Measurements from ENCODE around the gene CNOT4. TPM values are rescaled to one million over a fixed set of nuclear protein-coding genes. Genes with fewer than 3 reads are reported as not detected.
A peak's percentile ranks its signal among the peaks of the same experiment; 100 is the strongest.
"Not testable (repeated sequence)": the region's sequence is repeated elsewhere in the genome, so short reads cannot be mapped to it uniquely, and the experiment has no call there.

CNOT4 gene
- total and polyA plus RNA-seq, 2 experiments from 2014 or later = 6.7 to 18.2 TPM

- Histone ChIP-seq H3K79me2 (ENCODE audit: insufficient read depth) (no peaks in the 10 kb centered on the region), H3K4me1 (ENCODE audit: insufficient read depth) (no peaks in the 10 kb centered on the region), H3K9ac (no peak overlapping the region), H3K4me2 (ENCODE audit: unreplicated experiment) (no peak overlapping the region), H2AFZ (no peak overlapping the region), H3K9me2 (ENCODE audit: insufficient read depth) (no peaks in the 10 kb centered on the region), H3K27ac (no peak overlapping the region), H3K36me3 (ENCODE audit: low read depth) (no peaks in the 10 kb centered on the region), H3K4me3 (no peak overlapping the region), H3K9me3 (ENCODE audit: low read depth) (no peaks in the 10 kb centered on the region), H4K20me1 (ENCODE audit: insufficient read depth) (no peaks in the 10 kb centered on the region), H3K27me3 (replicated peaks; ENCODE audit: insufficient read depth) (no peaks in the 10 kb centered on the region), H3F3A (ENCODE audit: insufficient read depth) (peaks cover 3% of the 10 kb centered on the region; the same call in 1 of the 2 replicates)
- WGBS, 2 experiments (ENCODE audit: low coverage in 1 of 2, low lambda C conversion rate in 2 of 2, missing lambda C conversion rate in 2 of 2) = 88 to 93% methylated on average over 4 of the region's 4 CpGs
- in situ Hi-C loops (cut with MboI) = no loop called here
- DNase-seq = no peak
- no peak for TF ChIP-seq EZH2phosphoT487 (IDR thresholded peaks at IDR 0.05; ENCODE audit: insufficient read depth, low read depth)
- no peak for TF ChIP-seq EZH2 (IDR thresholded peaks at IDR 0.05; ENCODE audit: insufficient read depth, poor library complexity, severe bottlenecking)
These were observed 154.4 kb downstream of the CNOT4 start for GRCh38 chr7:135355377-135356048.

GRCh38 chr7:135353832-135354231 lies 156.1 kb downstream of the CNOT4 start:
- peaks cover 3% of the 10 kb centered on the region; the same call in 1 of the 2 replicates for H3F3A ChIP-seq (ENCODE audit: insufficient read depth)
- 60 to 68% methylated on average over 3 of the region's 3 CpGs for WGBS, 2 experiments (ENCODE audit: low coverage in 1 of 2, low lambda C conversion rate in 2 of 2, missing lambda C conversion rate in 2 of 2)
- H4K20me1 ChIP-seq (ENCODE audit: insufficient read depth) = no peaks in the 10 kb centered on the region
- no peaks in the 10 kb centered on the region for H3K9me2 ChIP-seq (ENCODE audit: insufficient read depth)
- no peak overlapping the region for H3K9ac ChIP-seq
- peak; percentile 6 for DNase-seq
- no peak overlapping the region for H2AFZ ChIP-seq
- no peak overlapping the region for H3K27ac ChIP-seq
- H3K4me2 ChIP-seq (ENCODE audit: unreplicated experiment) = no peak overlapping the region
- H3K4me3 ChIP-seq = no peak overlapping the region
- H3K9me3 ChIP-seq (ENCODE audit: low read depth) = no peaks in the 10 kb centered on the region
- in situ Hi-C loops (cut with MboI) = no loop called here
- no peaks in the 10 kb centered on the region for H3K79me2 ChIP-seq (ENCODE audit: insufficient read depth)
- TF ChIP-seq EZH2 (IDR thresholded peaks at IDR 0.05; ENCODE audit: insufficient read depth, poor library complexity, severe bottlenecking) = no peak
- no peak for TF ChIP-seq EZH2phosphoT487 (IDR thresholded peaks at IDR 0.05; ENCODE audit: insufficient read depth, low read depth)
- no peaks in the 10 kb centered on the region for H3K27me3 ChIP-seq (replicated peaks; ENCODE audit: insufficient read depth)
- H3K36me3 ChIP-seq (ENCODE audit: low read depth) = no peaks in the 10 kb centered on the region
- H3K4me1 ChIP-seq (ENCODE audit: insufficient read depth) = no peaks in the 10 kb centered on the region

- Histone ChIP-seq H3K9ac (no peak overlapping the region), H3K79me2 (ENCODE audit: insufficient read depth) (no peaks in the 10 kb centered on the region), H2AFZ (no peak overlapping the region), H3K4me1 (ENCODE audit: insufficient read depth) (no peaks in the 10 kb centered on the region), H3K27ac (no peak overlapping the region), H3K4me2 (ENCODE audit: unreplicated experiment) (no peak overlapping the region), H3K9me3 (ENCODE audit: low read depth) (no peaks in the 10 kb centered on the region), H4K20me1 (ENCODE audit: insufficient read depth) (no peaks in the 10 kb centered on the region), H3K36me3 (ENCODE audit: low read depth) (no peaks in the 10 kb centered on the region), H3K9me2 (ENCODE audit: insufficient read depth) (no peaks in the 10 kb centered on the region), H3K27me3 (replicated peaks; ENCODE audit: insufficient read depth) (no peaks in the 10 kb centered on the region), H3F3A (ENCODE audit: insufficient read depth) (no peaks in the 10 kb centered on the region), H3K4me3 (no peak overlapping the region)
- TF ChIP-seq EZH2 (IDR thresholded peaks at IDR 0.05; ENCODE audit: insufficient read depth, poor library complexity, severe bottlenecking) = no peak
- no peak for TF ChIP-seq EZH2phosphoT487 (IDR thresholded peaks at IDR 0.05; ENCODE audit: insufficient read depth, low read depth)
- in situ Hi-C loops (cut with MboI) = no loop called here
- WGBS, 2 experiments (ENCODE audit: low coverage in 1 of 2, low lambda C conversion rate in 2 of 2, missing lambda C conversion rate in 2 of 2) = 70% methylated on average over 5 of the region's 5 CpGs
- DNase-seq = no peak
These were observed 157.6 kb downstream of the CNOT4 start for GRCh38 chr7:135352285-135352684.

GRCh38 chr7:135351070-135351469 lies 158.8 kb downstream of the CNOT4 start:
- H3K27ac ChIP-seq; H3K9me3 ChIP-seq (ENCODE audit: low read depth); H3K79me2 ChIP-seq (ENCODE audit: insufficient read depth); H3K4me3 ChIP-seq; H3K4me2 ChIP-seq (ENCODE audit: unreplicated experiment); DNase-seq; H3F3A ChIP-seq (ENCODE audit: insufficient read depth); H3K4me1 ChIP-seq (ENCODE audit: insufficient read depth); in situ Hi-C loops (cut with MboI); H3K27me3 ChIP-seq (replicated peaks; ENCODE audit: insufficient read depth); H3K9ac ChIP-seq; H2AFZ ChIP-seq; H3K9me2 ChIP-seq (ENCODE audit: insufficient read depth); H3K36me3 ChIP-seq (ENCODE audit: low read depth); H4K20me1 ChIP-seq (ENCODE audit: insufficient read depth): not testable (repeated sequence)
- WGBS, 2 experiments (ENCODE audit: low coverage in 1 of 2, low lambda C conversion rate in 2 of 2, missing lambda C conversion rate in 2 of 2) = 88% methylated on average over 9 of the region's 9 CpGs

- H3F3A ChIP-seq (ENCODE audit: insufficient read depth) = no peaks in the 10 kb centered on the region
- 69 to 77% methylated on average over 1 of the region's 1 CpG for WGBS, 2 experiments (ENCODE audit: low coverage in 1 of 2, low lambda C conversion rate in 2 of 2, missing lambda C conversion rate in 2 of 2)
- no peaks in the 10 kb centered on the region for H3K9me3 ChIP-seq (ENCODE audit: low read depth)
- no peaks in the 10 kb centered on the region for H3K4me1 ChIP-seq (ENCODE audit: insufficient read depth)
- H3K9me2 ChIP-seq (ENCODE audit: insufficient read depth) = no peaks in the 10 kb centered on the region
- H3K27ac ChIP-seq = no peak overlapping the region
- no peaks in the 10 kb centered on the region for H3K36me3 ChIP-seq (ENCODE audit: low read depth)
- no peak overlapping the region for H2AFZ ChIP-seq
- H4K20me1 ChIP-seq (ENCODE audit: insufficient read depth) = no peaks in the 10 kb centered on the region
- no peak overlapping the region for H3K9ac ChIP-seq
- in situ Hi-C loops (cut with MboI) = no loop called here
- no peaks in the 10 kb centered on the region for H3K27me3 ChIP-seq (replicated peaks; ENCODE audit: insufficient read depth)
- no peaks in the 10 kb centered on the region for H3K79me2 ChIP-seq (ENCODE audit: insufficient read depth)
- H3K4me3 ChIP-seq = no peak overlapping the region
- H3K4me2 ChIP-seq (ENCODE audit: unreplicated experiment) = no peak overlapping the region
- peak; percentile 44 for DNase-seq
- no peak for TF ChIP-seq EZH2 (IDR thresholded peaks at IDR 0.05; ENCODE audit: insufficient read depth, poor library complexity, severe bottlenecking)
- no peak for TF ChIP-seq EZH2phosphoT487 (IDR thresholded peaks at IDR 0.05; ENCODE audit: insufficient read depth, low read depth)
These were observed 160.2 kb downstream of the CNOT4 start for GRCh38 chr7:135349746-135350145.
